Right renal pelvis (tissue), 4 donors: ENCODE results near the gene TCAF2. TPM values are rescaled to one million over a fixed set of nuclear protein-coding genes. Genes with fewer than 3 reads are reported as not detected.
"Not testable (repeated sequence)": the region's sequence is repeated elsewhere in the genome, so short reads cannot be mapped to it uniquely, and the experiment has no call there.

Experiments used
- DNase-seq, 4 donors: peaks; one replicate each; pipeline ENCODE4 v3.0.0-alpha.2; 2013; ENCODE audit warnings: low read depth in 4 of 4, low spot score in 3 of 4, missing footprints in 1 of 4
- polyA plus RNA-seq, 4 donors: library from polyadenylated mRNA; unstranded; fragments of 120-200 nt; gene quantifications; one replicate each; pipeline ENCODE4 v1.2.1, GENCODE V29; 2013; ENCODE audit not compliant: insufficient read length in 4 of 4

The TCAF2 gene
- polyA plus RNA-seq = 1 to 10 TPM; 2.4 to 4.0 (median 3.0) TPM

DNA sequence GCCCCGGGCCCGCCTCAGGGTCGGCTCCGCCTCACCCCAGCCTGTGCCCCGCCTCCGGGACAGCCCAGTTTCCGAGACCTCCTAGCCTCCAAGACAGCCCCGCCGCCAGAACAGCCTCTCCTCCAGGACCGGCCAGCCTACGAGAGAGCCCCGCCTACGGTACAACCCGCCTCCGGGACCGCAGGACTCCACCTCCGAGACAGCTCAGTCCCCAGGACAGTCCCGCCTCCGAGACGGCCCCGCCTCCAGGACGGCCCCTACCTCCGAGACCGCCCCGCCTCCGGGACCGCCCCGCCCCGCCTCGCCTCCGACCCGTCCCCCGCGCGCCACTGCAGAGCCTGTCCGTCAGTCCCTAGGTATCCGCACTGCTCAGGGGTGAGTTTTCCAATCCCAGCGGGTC, at the start of gene TCAF2:
TSS of gene TCAF2 (plus strand) at position 329 of the 400 bp plus-strand sequence.
- not testable (repeated sequence) for DNase-seq

DNA sequence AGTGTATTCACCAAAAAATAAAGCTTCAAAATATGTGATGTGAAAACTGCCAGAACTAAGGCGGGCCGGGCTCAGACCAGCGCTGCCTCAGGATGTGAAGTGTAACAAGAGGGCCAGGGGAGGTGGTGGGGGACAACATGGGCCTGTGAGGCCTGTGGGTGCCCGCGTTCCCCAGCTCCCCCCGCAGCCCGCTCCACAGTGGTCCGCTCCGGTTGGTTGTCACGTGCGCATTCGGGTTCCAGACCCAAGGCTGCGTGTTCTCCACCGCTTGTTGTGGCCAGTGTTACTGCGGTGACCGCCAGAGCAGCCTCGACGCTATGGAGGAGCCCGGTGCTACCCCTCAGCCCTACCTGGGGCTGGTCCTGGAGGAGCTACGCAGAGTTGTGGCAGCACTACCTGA, 49.3 kb upstream of the TCAF2 start, which contains the start of gene CTAGE15:
TSS of gene CTAGE15 (plus strand) at position 301 of the 400 bp plus-strand sequence. CDS start at position 318, 17 bp downstream.
- DNase-seq = not testable (repeated sequence)

- DNase-seq = not testable (repeated sequence)
These were observed 32.6 kb upstream of the TCAF2 start for GRCh38 chr7:143588183-143588582.

GRCh38 chr7:143589897-143590296, 30.9 kb upstream of the TCAF2 start:
- DNase-seq = not testable (repeated sequence)

- DNase-seq = not testable (repeated sequence)
These were observed 22.7 kb upstream of the TCAF2 start for GRCh38 chr7:143598086-143598485.

GRCh38 chr7:143603549-143603948, 17.2 kb upstream of the TCAF2 start:
- not testable (repeated sequence) for DNase-seq

- not testable (repeated sequence) for DNase-seq
These were observed 14.7 kb upstream of the TCAF2 start for GRCh38 chr7:143606088-143606487.

GRCh38 chr7:143615545-143615944, 5.2 kb upstream of the TCAF2 start:
- DNase-seq = not testable (repeated sequence)

- DNase-seq = not testable (repeated sequence)
These were observed 3.6 kb upstream of the TCAF2 start for GRCh38 chr7:143617204-143617603.

DNA sequence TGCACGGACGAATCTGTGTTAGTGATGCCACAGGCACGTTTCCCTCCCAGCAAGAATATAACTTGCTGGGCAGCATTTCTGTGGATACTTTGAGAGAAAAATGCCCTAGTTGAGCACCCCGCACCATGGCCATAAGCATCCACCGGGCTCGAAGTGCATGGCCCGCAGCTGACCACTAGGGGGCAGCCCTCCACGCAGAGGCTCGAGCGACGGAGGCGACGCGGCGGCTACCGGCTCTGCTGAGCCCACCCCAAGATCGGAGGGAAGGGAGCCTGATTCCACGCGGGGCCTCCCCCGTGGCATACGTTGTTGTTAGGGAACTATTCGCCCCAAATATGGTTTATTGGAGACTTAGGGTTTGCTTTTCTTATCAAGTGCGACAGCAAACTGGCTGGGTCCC, 716 bp upstream of the TCAF2 start:
- DNase-seq = not testable (repeated sequence)

GRCh38 chr7:143621175-143621574, 401 bp downstream of the TCAF2 start:
- DNase-seq = not testable (repeated sequence)

DNA sequence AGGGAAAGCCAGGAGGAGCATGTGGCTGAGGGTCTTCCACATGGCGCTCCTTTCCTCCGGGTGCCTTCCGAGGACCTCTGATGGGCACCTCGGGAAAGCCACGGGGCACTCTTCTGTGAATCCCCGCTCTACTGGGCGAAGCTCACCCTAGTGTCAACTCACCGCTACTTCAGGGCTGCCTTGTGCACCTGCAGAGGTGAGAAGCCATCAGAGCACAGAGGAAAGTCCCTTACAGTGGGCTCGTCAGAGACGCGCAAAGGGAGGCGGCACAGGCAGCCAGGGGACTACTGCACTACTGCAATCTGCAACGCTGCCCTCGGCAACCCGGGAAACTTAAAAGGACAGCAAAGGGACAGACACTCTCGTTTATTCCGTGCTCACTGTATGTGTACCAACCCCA, 1.4 kb downstream of the TCAF2 start:
- not testable (repeated sequence) for DNase-seq

DNA sequence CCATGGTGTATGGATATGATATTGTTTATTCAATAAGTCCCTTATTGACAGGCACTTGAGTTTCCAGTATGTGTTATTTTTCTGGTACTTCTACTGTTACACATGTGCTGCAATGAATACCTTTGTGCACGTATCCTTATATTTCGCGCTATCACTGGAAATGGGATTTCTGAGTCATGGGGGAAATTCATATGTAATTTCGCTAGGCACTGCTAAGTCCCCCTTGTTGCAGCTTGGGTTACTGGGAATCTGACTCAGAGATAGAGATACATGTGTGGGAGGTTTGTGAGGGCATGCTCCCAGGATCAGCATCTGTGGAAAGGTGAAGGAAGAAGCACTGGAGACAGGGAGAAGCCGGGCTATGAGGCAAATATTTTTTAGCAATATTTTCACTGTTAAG, 9.9 kb downstream of the TCAF2 start:
- not testable (repeated sequence) for DNase-seq

DNA sequence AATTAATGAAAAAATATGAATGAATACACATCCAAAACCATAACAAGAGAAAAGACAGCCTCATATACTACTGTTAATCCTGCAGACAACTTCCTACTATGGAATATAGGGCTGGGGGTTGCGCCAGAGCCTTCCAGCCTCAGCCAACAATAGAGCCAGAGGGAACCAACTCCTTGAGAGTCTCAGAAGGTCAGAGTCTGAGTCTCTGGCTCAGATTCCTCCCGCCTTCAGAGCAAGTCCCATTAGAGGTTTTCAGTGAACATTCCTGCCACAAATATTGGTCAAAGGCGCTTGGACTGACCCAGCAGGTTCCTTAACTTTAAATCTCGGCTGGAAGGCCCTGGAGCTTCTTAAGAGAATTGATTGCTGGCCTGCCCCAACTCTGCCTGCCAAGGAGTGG, 11.7 kb downstream of the TCAF2 start:
- not testable (repeated sequence) for DNase-seq

DNA sequence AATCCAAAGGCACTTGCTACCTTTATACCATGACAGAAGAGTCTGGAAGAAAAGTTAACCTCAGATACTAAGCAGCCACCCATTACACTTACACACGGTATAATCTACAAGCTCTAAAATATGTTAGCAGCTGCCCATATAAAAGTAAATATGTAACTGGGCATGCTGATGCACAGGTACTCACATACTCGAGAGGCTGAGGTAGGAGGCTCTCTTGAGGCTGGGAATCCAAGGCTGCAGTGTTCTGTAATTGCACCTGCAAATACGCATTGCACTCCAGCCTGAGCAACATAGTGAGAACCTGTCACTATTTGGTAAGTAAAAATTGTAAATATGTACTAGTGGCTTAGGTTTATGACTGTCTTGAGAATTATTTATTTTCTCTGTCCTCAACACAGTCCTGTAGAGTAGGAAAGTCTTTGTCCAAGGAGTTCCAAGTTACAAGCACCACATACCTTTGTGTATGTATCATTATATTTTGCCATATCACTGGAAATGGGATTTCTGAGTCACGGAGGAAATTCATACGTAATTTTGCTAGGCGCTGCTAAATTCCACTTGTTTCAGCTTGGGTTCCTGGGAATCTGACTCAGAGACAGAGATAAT, 12.3 kb downstream of the TCAF2 start:
- DNase-seq = not testable (repeated sequence)

DNA sequence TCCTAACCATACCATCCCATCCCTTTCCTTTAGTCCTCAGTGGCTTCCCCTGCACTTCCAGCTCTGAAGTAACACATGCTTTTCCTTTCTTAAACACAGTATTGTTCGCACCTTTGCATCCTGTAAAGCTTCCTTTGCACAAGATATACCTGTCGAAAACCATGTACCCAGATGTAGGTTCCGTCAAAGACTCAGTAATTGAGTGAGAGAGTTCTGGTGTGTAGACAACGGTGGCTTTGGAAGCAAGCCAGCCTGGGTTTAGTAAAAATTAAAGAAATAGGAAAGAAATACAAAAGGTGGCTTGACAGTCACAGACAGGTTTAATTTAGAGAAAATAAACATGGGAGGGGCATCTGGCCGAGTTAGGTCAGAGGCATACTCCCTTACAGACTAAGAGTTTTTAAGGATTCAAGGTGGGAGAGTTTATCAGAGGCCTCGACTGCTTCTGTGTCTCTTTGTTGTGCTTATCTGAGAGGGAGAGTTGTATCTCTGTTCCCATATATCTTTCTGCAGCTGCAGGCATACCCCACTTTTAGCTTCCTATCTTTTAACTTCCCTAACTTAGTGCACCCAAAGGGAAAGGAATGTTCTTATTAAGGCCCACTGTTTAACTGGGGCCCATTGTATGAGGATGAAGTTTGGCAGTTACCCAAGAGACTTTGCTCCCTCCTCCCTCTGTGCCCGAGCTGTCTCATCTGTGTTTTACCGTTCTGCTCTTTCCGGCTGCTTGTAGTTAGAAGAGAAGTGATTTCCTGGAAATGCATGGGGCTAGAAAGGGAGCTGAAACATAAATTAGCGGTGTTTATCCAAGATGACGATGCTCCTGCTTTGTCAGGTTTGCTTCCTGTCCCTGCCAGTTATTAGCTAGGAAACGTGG, 14.8 kb downstream of the TCAF2 start:
- DNase-seq = not testable (repeated sequence)

DNA sequence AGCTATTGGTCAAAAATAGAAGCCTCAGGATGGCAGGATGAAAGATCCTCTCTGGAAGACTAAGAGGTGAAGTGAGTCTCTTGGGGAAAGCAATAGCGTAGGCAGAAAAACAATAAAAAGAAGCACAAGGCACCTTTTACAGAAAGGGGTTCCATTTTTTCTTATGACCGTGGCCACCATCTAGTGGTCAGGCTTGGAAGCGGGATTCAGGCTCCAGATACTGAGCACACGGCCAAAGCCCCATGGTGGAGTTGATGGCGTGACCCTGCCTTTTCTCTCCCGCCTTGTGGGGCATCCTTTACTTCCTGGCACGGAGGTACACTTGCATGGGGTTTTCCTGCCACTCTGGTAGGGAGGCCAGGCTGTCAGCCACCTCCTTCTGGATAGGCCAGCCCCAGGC, 18.6 kb downstream of the TCAF2 start:
- not testable (repeated sequence) for DNase-seq

DNA sequence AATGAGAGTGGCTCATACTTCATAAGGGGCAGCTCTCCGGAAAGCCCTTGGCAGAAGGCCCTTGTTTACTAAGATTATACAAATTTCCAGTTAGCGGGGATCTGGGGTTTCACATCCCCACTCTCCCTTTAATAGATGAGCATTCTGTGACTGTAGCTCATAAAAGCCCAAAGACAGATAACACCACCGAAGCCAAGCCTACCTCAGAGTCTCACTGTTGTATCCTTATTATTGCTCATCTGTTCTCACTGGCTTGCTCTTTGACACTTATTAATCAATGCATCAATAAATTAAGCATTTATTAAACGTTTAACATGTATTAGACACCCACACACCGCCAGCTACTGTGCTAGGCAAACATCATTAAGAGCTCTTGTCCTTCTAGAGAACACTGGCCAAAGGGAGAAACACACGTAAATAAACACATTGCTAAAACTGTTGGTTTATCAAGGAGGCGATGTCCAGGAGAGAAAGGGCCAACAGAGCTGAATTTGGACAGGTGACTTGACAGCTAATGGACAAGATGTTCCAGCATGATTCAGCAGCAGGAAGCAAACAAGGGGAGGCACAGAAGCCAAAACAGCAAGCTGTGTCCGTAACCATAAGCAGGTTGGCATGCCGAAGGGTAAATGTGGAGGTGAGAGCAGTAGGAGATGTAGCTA, 19.9 kb downstream of the TCAF2 start:
- not testable (repeated sequence) for DNase-seq

- not testable (repeated sequence) for DNase-seq
These were observed 25.8 kb downstream of the TCAF2 start for GRCh38 chr7:143646598-143646997.

DNA sequence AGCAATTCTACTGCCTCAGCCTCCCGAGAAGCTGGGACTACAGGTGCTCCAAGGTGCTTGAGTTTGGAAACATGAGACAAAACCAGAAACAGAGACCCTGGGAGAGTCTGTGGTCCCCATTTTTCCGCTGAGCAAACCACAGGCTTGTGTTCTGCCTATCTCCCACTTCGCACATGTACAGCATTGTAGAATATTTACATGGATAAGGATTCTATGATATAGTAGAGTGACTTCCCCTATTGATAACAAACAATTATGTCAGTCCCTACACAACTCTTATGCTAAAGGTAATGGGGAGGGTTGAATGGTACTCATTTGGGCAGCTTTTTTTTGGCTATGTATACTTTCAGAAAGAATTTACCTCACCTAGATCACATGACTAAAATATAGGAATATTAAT, 29.1 kb downstream of the TCAF2 start:
- DNase-seq = not testable (repeated sequence)

DNA sequence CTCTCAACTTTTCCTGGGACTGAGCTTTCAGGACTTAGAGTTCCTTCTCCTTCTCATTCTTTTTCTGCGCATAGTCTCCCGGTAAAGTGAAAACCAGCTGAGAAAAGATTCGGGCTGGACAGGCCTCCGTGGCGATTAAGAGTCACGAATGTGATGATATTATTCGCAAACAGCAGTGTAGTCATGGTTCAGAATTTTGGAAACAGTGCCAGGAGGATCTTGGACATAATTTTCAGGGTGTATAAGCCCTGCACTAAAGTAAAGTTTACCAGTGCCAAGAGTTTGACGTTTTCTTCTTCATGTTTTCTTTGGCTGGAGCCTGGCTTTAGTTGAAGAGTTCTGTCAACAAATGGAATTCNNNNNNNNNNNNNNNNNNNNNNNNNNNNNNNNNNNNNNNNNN, 29.7 kb downstream of the TCAF2 start:
- DNase-seq = not testable (repeated sequence)
